Measurements from ENCODE around the gene NPEPL1.

Gene NPEPL1

GRCh38 chr20:58716476-58717277 is 24.1 kb downstream of the NPEPL1 start:
- no peak for TF ChIP-seq CTCF (conservative IDR thresholded peaks at IDR 0.05; ENCODE audit: low read length)

GRCh38 chr20:58717278-58718091 is 24.9 kb downstream of the NPEPL1 start:
- no peak overlapping the region for H3K4me3 ChIP-seq (ENCODE audit: low read length)
- DNase-seq (ENCODE audit: low read depth): no peak
- TF ChIP-seq CTCF (conservative IDR thresholded peaks at IDR 0.05; ENCODE audit: low read length): no peak

More at GRCh38 chr20:58716476-58717277, 24.1 kb downstream of the NPEPL1 start:
- no peak overlapping the region for H3K4me3 ChIP-seq (ENCODE audit: low read length)
- DNase-seq (ENCODE audit: low read depth): no peak

- TF ChIP-seq CTCF (conservative IDR thresholded peaks at IDR 0.05; ENCODE audit: low read length): no peak
- no peak for DNase-seq (ENCODE audit: low read depth)
- no peak overlapping the region for H3K4me3 ChIP-seq (ENCODE audit: low read length)
Measured at GRCh38 chr20:58718121-58718563, 25.5 kb downstream of the NPEPL1 start.

- no peak overlapping the region for H3K4me3 ChIP-seq (ENCODE audit: low read length)
- DNase-seq (ENCODE audit: low read depth): no peak
- TF ChIP-seq CTCF (conservative IDR thresholded peaks at IDR 0.05; ENCODE audit: low read length): no peak
Measured at GRCh38 chr20:58718729-58719128, 26.1 kb downstream of the NPEPL1 start.

- H3K4me3 ChIP-seq (ENCODE audit: low read length): no peak overlapping the region
- no peak for TF ChIP-seq CTCF (conservative IDR thresholded peaks at IDR 0.05; ENCODE audit: low read length)
- DNase-seq (ENCODE audit: low read depth): no peak
Measured at GRCh38 chr20:58719258-58719657, 26.7 kb downstream of the NPEPL1 start.

- no peak overlapping the region for H3K4me3 ChIP-seq (ENCODE audit: low read length)
- DNase-seq (ENCODE audit: low read depth): no peak
- no peak for TF ChIP-seq CTCF (conservative IDR thresholded peaks at IDR 0.05; ENCODE audit: low read length)
Measured at GRCh38 chr20:58719971-58720371, 27.4 kb downstream of the NPEPL1 start.

Measured in AG10803 (cell line).